Measurements from ENCODE around the gene CPXM2.

CPXM2 gene

DNA sequence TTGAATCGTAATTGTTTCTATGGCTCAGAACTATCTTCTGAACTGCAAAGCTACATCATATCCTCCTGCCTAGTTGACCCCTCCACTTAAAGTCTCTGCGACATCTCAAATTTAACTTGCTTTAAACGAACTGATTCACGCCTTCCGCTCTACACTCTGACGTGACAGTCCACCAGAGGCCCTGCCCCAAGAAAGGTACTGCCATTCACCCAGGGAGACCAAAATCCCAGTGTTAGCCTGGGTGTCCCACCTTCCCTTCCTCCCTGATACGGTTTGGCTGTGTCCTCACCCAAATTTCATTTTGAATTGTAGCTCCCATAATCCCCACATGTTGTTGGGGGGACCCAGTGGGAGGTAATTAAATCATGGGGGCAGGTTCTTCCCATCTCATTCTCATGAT lies 90.8 kb downstream of the CPXM2 start:
- no peak for TF ChIP-seq FOXM1 (IDR thresholded peaks at IDR 0.05; ENCODE audit: borderline replicate concordance, low read depth)
- TF ChIP-seq CEBPB (IDR thresholded peaks at IDR 0.05): no peak
- no peak for TF ChIP-seq TEAD4 (IDR thresholded peaks at IDR 0.05)
- no peak for TF ChIP-seq REST (IDR thresholded peaks at IDR 0.05; ENCODE audit: low read depth)
- no peak for TF ChIP-seq EP300 (IDR thresholded peaks at IDR 0.05; ENCODE audit: borderline replicate concordance)
- no peak for TF ChIP-seq ZBTB7A (IDR thresholded peaks at IDR 0.05; ENCODE audit: low read depth)
- no peak for TF ChIP-seq RAD21 (IDR thresholded peaks at IDR 0.05; ENCODE audit: low read depth)
- TF ChIP-seq NFIC (IDR thresholded peaks at IDR 0.05): no peak
- TF ChIP-seq, protein P1, sequence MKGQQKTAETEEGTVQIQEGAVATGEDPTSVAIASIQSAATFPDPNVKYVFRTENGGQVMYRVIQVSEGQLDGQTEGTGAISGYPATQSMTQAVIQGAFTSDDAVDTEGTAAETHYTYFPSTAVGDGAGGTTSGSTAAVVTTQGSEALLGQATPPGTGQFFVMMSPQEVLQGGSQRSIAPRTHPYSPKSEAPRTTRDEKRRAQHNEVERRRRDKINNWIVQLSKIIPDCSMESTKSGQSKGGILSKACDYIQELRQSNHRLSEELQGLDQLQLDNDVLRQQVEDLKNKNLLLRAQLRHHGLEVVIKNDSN (IDR thresholded peaks at IDR 0.05): no peak
- TF ChIP-seq CREB1 (IDR thresholded peaks at IDR 0.05; ENCODE audit: low read depth): no peak

DNA sequence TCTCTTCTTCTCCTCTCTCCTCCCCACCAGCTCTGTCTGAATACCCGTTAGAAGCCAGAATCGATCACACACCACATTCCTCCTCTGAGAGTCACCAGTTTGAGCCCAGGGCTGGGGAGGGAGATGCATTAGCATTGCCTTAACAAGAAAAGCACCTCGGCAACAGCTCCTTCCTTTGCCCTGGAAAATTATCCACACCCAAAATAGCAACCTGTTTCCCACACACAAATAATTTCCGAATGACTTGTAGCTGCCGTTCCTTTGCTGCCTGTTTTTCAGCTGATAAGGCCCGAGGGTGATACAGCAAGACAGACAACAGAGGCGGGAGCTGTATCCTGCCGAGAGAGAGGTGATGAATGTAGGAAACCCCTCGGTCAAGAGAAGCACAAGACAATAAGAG lies 91.3 kb downstream of the CPXM2 start:
- TF ChIP-seq, protein P2, sequence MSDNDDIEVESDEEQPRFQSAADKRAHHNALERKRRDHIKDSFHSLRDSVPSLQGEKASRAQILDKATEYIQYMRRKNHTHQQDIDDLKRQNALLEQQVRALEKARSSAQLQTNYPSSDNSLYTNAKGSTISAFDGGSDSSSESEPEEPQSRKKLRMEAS (IDR thresholded peaks at IDR 0.05): no peak

- TF ChIP-seq CREB1 (IDR thresholded peaks at IDR 0.05; ENCODE audit: low read depth) (no peak), EGR1 (IDR thresholded peaks at IDR 0.05) (no peak), NFIC (IDR thresholded peaks at IDR 0.05) (no peak), EP300 (IDR thresholded peaks at IDR 0.05; ENCODE audit: borderline replicate concordance) (no peak), YY1 (IDR thresholded peaks at IDR 0.05; ENCODE audit: low read depth) (no peak), TCF12 (IDR thresholded peaks at IDR 0.05; ENCODE audit: low read depth) (no peak), ZBTB7A (IDR thresholded peaks at IDR 0.05; ENCODE audit: low read depth) (no peak), REST (IDR thresholded peaks at IDR 0.05; ENCODE audit: low read depth) (no peak)
- TF ChIP-seq, protein P1 (IDR thresholded peaks at IDR 0.05): no peak
Measured at GRCh38 chr10:123798856-123799255, 92.8 kb downstream of the CPXM2 start.

GRCh38 chr10:123797813-123798212 lies 93.8 kb downstream of the CPXM2 start:
- no peak for TF ChIP-seq ZBTB7A (IDR thresholded peaks at IDR 0.05; ENCODE audit: low read depth)
- no peak for TF ChIP-seq CEBPB (IDR thresholded peaks at IDR 0.05)
- TF ChIP-seq EP300 (IDR thresholded peaks at IDR 0.05; ENCODE audit: borderline replicate concordance): no peak

GRCh38 chr10:123796736-123797135 lies 94.9 kb downstream of the CPXM2 start:
- TF ChIP-seq, protein P2 (IDR thresholded peaks at IDR 0.05): no peak
- TF ChIP-seq CEBPB (IDR thresholded peaks at IDR 0.05) (no peak), EP300 (IDR thresholded peaks at IDR 0.05; ENCODE audit: borderline replicate concordance) (no peak), CREB1 (IDR thresholded peaks at IDR 0.05; ENCODE audit: low read depth) (no peak)

DNA sequence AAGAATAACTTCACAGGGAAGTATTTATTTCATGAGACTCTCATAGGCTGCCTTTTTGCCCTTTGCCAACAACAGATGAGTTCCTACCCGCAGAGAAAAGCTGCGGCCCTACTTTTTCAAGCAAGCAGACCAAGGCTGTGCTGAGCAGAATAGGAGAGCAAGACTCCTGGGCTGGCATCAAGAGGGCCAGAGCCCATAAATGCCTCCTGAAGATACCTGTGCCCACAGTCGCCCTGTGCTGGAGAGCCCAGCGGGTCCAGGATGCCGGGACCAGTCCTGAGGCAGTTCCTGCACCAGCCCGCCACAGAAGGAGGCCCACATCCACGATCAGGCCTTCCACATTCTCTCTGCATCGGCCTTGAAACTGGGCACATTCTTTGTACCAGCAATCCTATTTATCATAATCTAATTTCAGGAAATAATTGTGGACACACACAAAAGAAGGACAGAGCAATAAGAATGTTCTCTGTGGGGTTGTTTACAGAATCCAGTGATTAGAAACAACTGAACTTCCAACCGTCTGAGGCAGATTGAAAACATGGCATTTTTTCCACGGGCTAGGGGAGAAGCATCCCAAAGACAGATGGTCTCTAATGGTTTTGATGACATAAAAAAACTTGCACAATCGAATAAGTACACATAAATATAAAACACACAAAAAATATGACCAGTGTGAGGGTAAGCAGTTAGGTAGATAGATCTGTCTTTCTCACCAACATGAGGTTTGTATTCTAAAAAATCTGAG lies 95.6 kb downstream of the CPXM2 start:
- TF ChIP-seq, protein P2 (IDR thresholded peaks at IDR 0.05): no peak
- no peak for TF ChIP-seq YY1 (IDR thresholded peaks at IDR 0.05; ENCODE audit: low read depth)
- TF ChIP-seq FOXM1 (IDR thresholded peaks at IDR 0.05; ENCODE audit: borderline replicate concordance, low read depth): no peak
- TF ChIP-seq TEAD4 (IDR thresholded peaks at IDR 0.05): no peak
- TF ChIP-seq, protein P1 (IDR thresholded peaks at IDR 0.05): no peak
- no peak for TF ChIP-seq RAD21 (IDR thresholded peaks at IDR 0.05; ENCODE audit: low read depth)
- no peak for TF ChIP-seq ZBTB7A (IDR thresholded peaks at IDR 0.05; ENCODE audit: low read depth)
- TF ChIP-seq NFIC (IDR thresholded peaks at IDR 0.05): no peak
- TF ChIP-seq TAF1 (IDR thresholded peaks at IDR 0.05; ENCODE audit: low read depth): no peak
- no peak for TF ChIP-seq CEBPB (IDR thresholded peaks at IDR 0.05)
- TF ChIP-seq REST (IDR thresholded peaks at IDR 0.05; ENCODE audit: low read depth): no peak
- TF ChIP-seq TCF12 (IDR thresholded peaks at IDR 0.05; ENCODE audit: low read depth): no peak
- TF ChIP-seq EP300 (IDR thresholded peaks at IDR 0.05; ENCODE audit: borderline replicate concordance): no peak
- no peak for TF ChIP-seq EGR1 (IDR thresholded peaks at IDR 0.05)

Measured in Ishikawa (cell line).